Measurements from ENCODE around the gene SFTPA1. TPM values are rescaled to one million over a fixed set of nuclear protein-coding genes. Genes with fewer than 3 reads are reported as not detected.
"Not testable (repeated sequence)": the region's sequence is repeated elsewhere in the genome, so short reads cannot be mapped to it uniquely, and the experiment has no call there.

The SFTPA1 gene
- polyA plus RNA-seq, result 1 to 10 TPM in 2 of 4 donors, under 1 TPM in 1, not detected in 1; 0.21 to 9.2 (median 3.5) TPM
- long read RNA-seq, donor 1, result 0 reads
- long read RNA-seq, donor 2, result 0 reads
- long read RNA-seq, donor 3, result 0 reads
- long read RNA-seq, donor 4, result 0 reads
- long read RNA-seq, donor 5, result 0 reads
- long read RNA-seq, donor 6, result 0 reads
- long read RNA-seq, donor 7, result 0 reads
- long read RNA-seq, donor 8, result 0 reads
- long read RNA-seq, donor 9, result 0 reads
- long read RNA-seq, donor 10, result 0 reads

DNA sequence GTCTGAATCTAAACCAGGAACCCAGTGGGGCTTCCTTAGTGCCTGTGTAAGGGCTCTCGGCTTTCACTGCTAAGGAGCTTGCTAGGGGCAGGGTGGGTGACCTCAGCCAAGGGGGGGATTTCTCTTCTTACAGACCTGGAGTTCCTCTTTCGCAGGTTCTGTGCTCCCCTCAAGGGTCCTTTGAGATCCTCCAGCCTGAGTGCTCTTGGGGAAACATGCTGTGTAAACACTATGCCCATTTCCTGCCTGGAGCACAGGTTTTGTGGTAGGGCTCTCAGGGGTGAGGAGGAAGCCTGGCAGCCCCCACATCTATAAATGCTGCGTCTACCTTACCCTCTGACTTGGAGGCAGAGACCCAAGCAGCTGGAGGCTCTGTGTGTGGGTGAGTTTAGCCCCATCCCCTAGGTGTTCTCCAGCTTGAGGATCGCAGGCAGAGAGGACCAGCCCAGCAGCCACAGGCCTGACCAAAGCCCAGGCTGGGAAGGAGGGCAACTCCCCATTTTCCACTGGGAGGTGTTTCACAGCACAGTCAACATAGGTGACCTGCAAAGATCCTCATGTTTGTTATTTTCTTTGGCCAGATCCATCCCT lies at the start of gene SFTPA1:
SFTPA1 (plus strand) TSS at position 339 of the 591 bp plus-strand sequence. CDS start 887 bp downstream, outside the sequence.
- H3K9me3 ChIP-seq (ENCODE audit: control insufficient read depth in 2 of 2, insufficient read depth in 1 of 2, low read depth in 1 of 2, low read length in 1 of 2), result no peaks in the 10 kb centered on the region
- H3K27ac ChIP-seq (ENCODE audit: low read depth in 1 of 3, low read length in 2 of 3), result no peak within 1 kb of the TSS
- H3K27me3 ChIP-seq (ENCODE audit: control insufficient read depth in 3 of 3, insufficient read depth in 3 of 3, low read length in 3 of 3), result peaks cover 0 to 8% (median 0%) of the 10 kb centered on the region in 3 donors
- FAIRE-seq (no peak), DNase-seq (no peak)
- H3K4me1 ChIP-seq (ENCODE audit: control insufficient read depth in 3 of 3, insufficient read depth in 2 of 3, low read depth in 1 of 3, low read length in 2 of 3), result no peaks in the 10 kb centered on the region
- H3K4me3 ChIP-seq (ENCODE audit: low read depth in 1 of 3, low read length in 3 of 3), result no peak within 1 kb of the TSS
- H3K36me3 ChIP-seq (ENCODE audit: control insufficient read depth in 3 of 3, insufficient read depth in 2 of 3, low read depth in 1 of 3, low read length in 3 of 3), result no peaks in the 10 kb centered on the region
- 66 to 86% (median 71%) methylated on average over 4 of the region's 4 CpGs for WGBS, 3 donors

DNA sequence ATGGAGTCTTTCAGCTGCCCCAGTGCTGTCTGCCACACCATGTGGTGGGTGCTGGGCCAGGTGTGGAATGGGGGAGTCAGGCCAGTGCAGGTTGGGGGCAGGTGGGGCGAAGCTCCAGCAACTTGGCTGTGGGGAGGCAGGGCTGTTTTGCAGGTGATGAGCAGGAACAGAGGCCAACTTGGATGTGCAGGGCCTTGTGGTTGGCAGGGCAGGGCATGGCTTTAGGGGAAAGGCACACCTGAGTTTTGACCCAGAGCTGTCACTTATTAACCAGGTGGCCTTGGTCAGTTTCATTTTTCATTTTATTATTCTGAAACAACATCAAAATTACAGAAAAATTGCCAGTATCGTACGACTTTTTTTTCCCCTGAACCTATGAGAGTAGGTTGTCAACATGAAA lies 49.5 kb upstream of the SFTPA1 start:
- DNase-seq (peak in 1 of 2 donors; percentile 36), FAIRE-seq (no peak)
- no peaks in the 10 kb centered on the region for H3K36me3 ChIP-seq (ENCODE audit: control insufficient read depth in 3 of 3, insufficient read depth in 2 of 3, low read depth in 1 of 3, low read length in 3 of 3)
- peaks cover 0 to 9% (median 0%) of the 10 kb centered on the region in 3 donors for H3K27me3 ChIP-seq (ENCODE audit: control insufficient read depth in 3 of 3, insufficient read depth in 3 of 3, low read length in 3 of 3)
- no peak overlapping the region for H3K27ac ChIP-seq (ENCODE audit: low read depth in 1 of 3, low read length in 2 of 3)
- no peaks in the 10 kb centered on the region for H3K4me1 ChIP-seq (ENCODE audit: control insufficient read depth in 3 of 3, insufficient read depth in 2 of 3, low read depth in 1 of 3, low read length in 2 of 3)
- WGBS, 3 donors, result 19 to 58% (median 31%) methylated on average over 3 of the region's 3 CpGs
- H3K9me3 ChIP-seq (ENCODE audit: control insufficient read depth in 2 of 2, insufficient read depth in 1 of 2, low read depth in 1 of 2, low read length in 1 of 2), result no peaks in the 10 kb centered on the region
- no peak overlapping the region for H3K4me3 ChIP-seq (ENCODE audit: low read depth in 1 of 3, low read length in 3 of 3)

DNA sequence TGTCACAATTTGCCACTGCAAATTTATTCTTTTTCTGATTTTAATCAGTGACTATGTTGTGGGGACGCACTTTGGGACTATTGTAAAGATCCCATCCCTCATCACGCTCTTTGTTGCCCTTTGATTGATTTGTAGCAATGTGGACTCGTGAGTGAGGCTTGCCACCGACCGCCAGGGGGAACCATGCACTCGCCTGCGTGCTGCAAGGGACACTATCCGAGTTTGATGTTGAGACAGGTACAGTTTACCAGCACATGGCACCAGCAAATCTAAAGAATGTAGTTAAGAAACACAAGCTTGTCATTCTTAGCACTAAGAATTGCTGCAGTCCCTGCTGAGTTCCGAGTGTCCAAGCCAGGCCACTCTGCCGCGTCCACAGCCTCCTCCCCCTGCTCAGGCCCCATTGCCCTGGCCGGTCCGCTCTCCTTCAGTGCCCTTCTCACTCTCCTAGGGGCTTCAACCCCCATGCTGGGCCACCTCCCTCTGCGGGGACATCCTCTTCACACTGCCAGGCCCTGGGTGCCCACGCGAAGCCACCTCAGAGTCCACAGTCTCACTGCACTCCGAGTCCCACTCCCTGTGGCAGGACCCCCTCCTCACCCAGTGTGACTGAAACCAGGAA lies 48.5 kb upstream of the SFTPA1 start:
- H3K4me3 ChIP-seq (ENCODE audit: low read depth in 1 of 3, low read length in 3 of 3), result no peak overlapping the region
- H3K4me1 ChIP-seq (ENCODE audit: control insufficient read depth in 3 of 3, insufficient read depth in 2 of 3, low read depth in 1 of 3, low read length in 2 of 3), result no peaks in the 10 kb centered on the region
- peaks cover 0 to 9% (median 0%) of the 10 kb centered on the region in 3 donors for H3K27me3 ChIP-seq (ENCODE audit: control insufficient read depth in 3 of 3, insufficient read depth in 3 of 3, low read length in 3 of 3)
- no peaks in the 10 kb centered on the region for H3K36me3 ChIP-seq (ENCODE audit: control insufficient read depth in 3 of 3, insufficient read depth in 2 of 3, low read depth in 1 of 3, low read length in 3 of 3)
- H3K9me3 ChIP-seq (ENCODE audit: control insufficient read depth in 2 of 2, insufficient read depth in 1 of 2, low read depth in 1 of 2, low read length in 1 of 2), result no peaks in the 10 kb centered on the region
- FAIRE-seq (no peak), DNase-seq (peak; percentile 71 to 74)
- H3K27ac ChIP-seq (ENCODE audit: low read depth in 1 of 3, low read length in 2 of 3), result no peak overlapping the region
- 19 to 34% (median 32%) methylated on average over 17 of the region's 17 CpGs for WGBS, 3 donors

DNA sequence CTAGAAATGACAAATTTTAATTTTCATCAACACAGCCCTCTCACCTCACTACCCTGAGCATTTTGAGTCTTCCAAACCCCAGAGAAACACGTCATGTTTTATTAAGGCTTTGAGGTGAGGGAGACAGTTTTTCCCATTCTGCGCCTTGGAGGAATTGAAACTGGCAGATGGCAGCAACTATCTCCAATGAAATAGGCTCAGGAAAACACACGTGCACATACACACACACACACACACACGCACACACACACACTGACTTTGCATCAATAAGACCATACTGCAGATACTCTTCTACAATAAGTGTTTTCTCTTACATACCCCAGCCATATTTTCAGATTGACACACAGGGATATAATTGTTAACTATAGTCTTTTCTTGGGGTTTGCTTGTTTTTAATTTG lies 47.3 kb upstream of the SFTPA1 start:
- WGBS, 3 donors, result 72 to 73% (median 72%) methylated on average over 4 of the region's 4 CpGs

GRCh38 chr10:79570624-79571023 lies 40.1 kb upstream of the SFTPA1 start:
- H3K27ac ChIP-seq (ENCODE audit: low read depth in 1 of 3, low read length in 2 of 3); H3K4me3 ChIP-seq (ENCODE audit: low read depth in 1 of 3, low read length in 3 of 3); H3K9me3 ChIP-seq (ENCODE audit: control insufficient read depth in 2 of 2, insufficient read depth in 1 of 2, low read depth in 1 of 2, low read length in 1 of 2); DNase-seq; H3K36me3 ChIP-seq (ENCODE audit: control insufficient read depth in 3 of 3, insufficient read depth in 2 of 3, low read depth in 1 of 3, low read length in 3 of 3); H3K4me1 ChIP-seq (ENCODE audit: control insufficient read depth in 3 of 3, insufficient read depth in 2 of 3, low read depth in 1 of 3, low read length in 2 of 3); FAIRE-seq; H3K27me3 ChIP-seq (ENCODE audit: control insufficient read depth in 3 of 3, insufficient read depth in 3 of 3, low read length in 3 of 3): not testable (repeated sequence)
- WGBS, 3 donors, result 64 to 86% (median 73%) methylated on average over 6 of the region's 6 CpGs

More for the DNA sequence above, 47.3 kb upstream of the SFTPA1 start:
- no peaks in the 10 kb centered on the region for H3K36me3 ChIP-seq (ENCODE audit: control insufficient read depth in 3 of 3, insufficient read depth in 2 of 3, low read depth in 1 of 3, low read length in 3 of 3)
- DNase-seq (no peak), FAIRE-seq (no peak)
- no peak overlapping the region for H3K27ac ChIP-seq (ENCODE audit: low read depth in 1 of 3, low read length in 2 of 3)
- H3K9me3 ChIP-seq (ENCODE audit: control insufficient read depth in 2 of 2, insufficient read depth in 1 of 2, low read depth in 1 of 2, low read length in 1 of 2), result no peaks in the 10 kb centered on the region
- H3K4me3 ChIP-seq (ENCODE audit: low read depth in 1 of 3, low read length in 3 of 3), result no peak overlapping the region
- peaks cover 0 to 9% (median 0%) of the 10 kb centered on the region in 3 donors for H3K27me3 ChIP-seq (ENCODE audit: control insufficient read depth in 3 of 3, insufficient read depth in 3 of 3, low read length in 3 of 3)
- no peaks in the 10 kb centered on the region for H3K4me1 ChIP-seq (ENCODE audit: control insufficient read depth in 3 of 3, insufficient read depth in 2 of 3, low read depth in 1 of 3, low read length in 2 of 3)

DNA sequence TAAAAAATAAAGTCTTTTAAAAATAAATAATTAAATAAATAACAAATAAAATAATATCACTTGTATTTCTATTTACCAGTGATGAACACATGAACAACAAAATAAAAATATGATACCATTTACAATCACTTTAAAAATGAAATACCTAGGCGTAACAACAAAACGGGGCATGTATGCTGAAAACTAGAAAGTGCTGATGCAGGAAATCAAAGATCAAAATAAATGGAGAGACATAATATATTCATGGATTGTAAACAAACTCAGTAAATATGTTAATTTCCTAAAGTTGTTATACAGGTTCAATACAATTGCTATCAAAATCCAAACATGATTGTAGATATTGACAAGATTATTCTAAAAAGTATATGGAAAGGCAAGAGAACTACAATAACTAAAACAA lies 31.4 kb upstream of the SFTPA1 start:
- Histone ChIP-seq H3K9me3 (ENCODE audit: control insufficient read depth in 2 of 2, insufficient read depth in 1 of 2, low read depth in 1 of 2, low read length in 1 of 2) (no peaks in the 10 kb centered on the region), H3K4me1 (ENCODE audit: control insufficient read depth in 3 of 3, insufficient read depth in 2 of 3, low read depth in 1 of 3, low read length in 2 of 3) (no peaks in the 10 kb centered on the region), H3K36me3 (ENCODE audit: control insufficient read depth in 3 of 3, insufficient read depth in 2 of 3, low read depth in 1 of 3, low read length in 3 of 3) (no peaks in the 10 kb centered on the region), H3K27me3 (ENCODE audit: control insufficient read depth in 3 of 3, insufficient read depth in 3 of 3, low read length in 3 of 3) (peaks cover 0 to 5% (median 0%) of the 10 kb centered on the region in 3 donors), H3K27ac (ENCODE audit: low read depth in 1 of 3, low read length in 2 of 3) (no peak overlapping the region), H3K4me3 (ENCODE audit: low read depth in 1 of 3, low read length in 3 of 3) (no peak overlapping the region)
- DNase-seq (no peak), FAIRE-seq (no peak)
- 86 to 94% (median 94%) methylated on average over 2 of the region's 2 CpGs for WGBS, 3 donors

DNA sequence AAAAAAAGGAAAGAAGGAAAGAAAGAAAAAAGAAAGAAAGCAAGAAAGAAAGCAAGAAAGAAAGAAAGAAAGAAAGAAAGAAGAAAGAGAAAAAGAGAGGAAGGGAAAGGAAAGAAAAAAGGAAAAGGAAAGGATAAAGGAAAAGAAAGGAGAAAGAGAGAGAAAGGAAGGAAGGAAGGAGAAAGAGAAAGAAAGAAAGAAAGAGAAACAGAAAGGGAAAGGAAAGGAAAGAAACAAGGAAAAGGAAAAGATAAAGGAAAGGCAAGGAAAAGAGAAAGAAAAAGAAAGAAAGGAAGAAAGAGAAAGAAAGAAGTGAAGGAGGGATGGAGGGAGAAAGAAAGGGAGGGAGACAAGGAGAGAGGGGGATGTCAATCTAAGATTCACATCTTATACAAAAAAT lies 29.7 kb upstream of the SFTPA1 start:
- DNase-seq (no peak), FAIRE-seq (no peak)
- no peaks in the 10 kb centered on the region for H3K9me3 ChIP-seq (ENCODE audit: control insufficient read depth in 2 of 2, insufficient read depth in 1 of 2, low read depth in 1 of 2, low read length in 1 of 2)
- no peak overlapping the region for H3K4me3 ChIP-seq (ENCODE audit: low read depth in 1 of 3, low read length in 3 of 3)
- peaks cover 0 to 5% (median 0%) of the 10 kb centered on the region in 3 donors for H3K27me3 ChIP-seq (ENCODE audit: control insufficient read depth in 3 of 3, insufficient read depth in 3 of 3, low read length in 3 of 3)
- H3K36me3 ChIP-seq (ENCODE audit: control insufficient read depth in 3 of 3, insufficient read depth in 2 of 3, low read depth in 1 of 3, low read length in 3 of 3), result no peaks in the 10 kb centered on the region
- H3K4me1 ChIP-seq (ENCODE audit: control insufficient read depth in 3 of 3, insufficient read depth in 2 of 3, low read depth in 1 of 3, low read length in 2 of 3), result no peaks in the 10 kb centered on the region
- no peak overlapping the region for H3K27ac ChIP-seq (ENCODE audit: low read depth in 1 of 3, low read length in 2 of 3)

- H3K4me3 ChIP-seq (ENCODE audit: low read depth in 1 of 3, low read length in 3 of 3), result no peak overlapping the region
- no peak for FAIRE-seq
- no peak overlapping the region for H3K27ac ChIP-seq (ENCODE audit: low read depth in 1 of 3, low read length in 2 of 3)
- H3K36me3 ChIP-seq (ENCODE audit: control insufficient read depth in 3 of 3, insufficient read depth in 2 of 3, low read depth in 1 of 3, low read length in 3 of 3), result no peaks in the 10 kb centered on the region
- no peak for DNase-seq
- no peaks in the 10 kb centered on the region for H3K9me3 ChIP-seq (ENCODE audit: control insufficient read depth in 2 of 2, insufficient read depth in 1 of 2, low read depth in 1 of 2, low read length in 1 of 2)
- WGBS, 3 donors, result 82 to 84% (median 84%) methylated on average over 6 of the region's 6 CpGs
- H3K4me1 ChIP-seq (ENCODE audit: control insufficient read depth in 3 of 3, insufficient read depth in 2 of 3, low read depth in 1 of 3, low read length in 2 of 3), result no peaks in the 10 kb centered on the region
- H3K27me3 ChIP-seq (ENCODE audit: control insufficient read depth in 3 of 3, insufficient read depth in 3 of 3, low read length in 3 of 3), result peaks cover 0 to 5% (median 0%) of the 10 kb centered on the region in 3 donors
Observed at GRCh38 chr10:79582096-79582495, 28.6 kb upstream of the SFTPA1 start.
